CD4-positive, alpha-beta T cell treated with Interleukin-17A for 1 hour (primary cell): ENCODE measurements around the gene CDHR1.
"Not testable (repeated sequence)": the region's sequence is repeated elsewhere in the genome, so short reads cannot be mapped to it uniquely, and the experiment has no call there.

ENCODE experiments used
- DNase-seq: peaks from one replicate; pipeline ENCODE4 v3.0.0-alpha.2; 2020

CDHR1 gene

DNA sequence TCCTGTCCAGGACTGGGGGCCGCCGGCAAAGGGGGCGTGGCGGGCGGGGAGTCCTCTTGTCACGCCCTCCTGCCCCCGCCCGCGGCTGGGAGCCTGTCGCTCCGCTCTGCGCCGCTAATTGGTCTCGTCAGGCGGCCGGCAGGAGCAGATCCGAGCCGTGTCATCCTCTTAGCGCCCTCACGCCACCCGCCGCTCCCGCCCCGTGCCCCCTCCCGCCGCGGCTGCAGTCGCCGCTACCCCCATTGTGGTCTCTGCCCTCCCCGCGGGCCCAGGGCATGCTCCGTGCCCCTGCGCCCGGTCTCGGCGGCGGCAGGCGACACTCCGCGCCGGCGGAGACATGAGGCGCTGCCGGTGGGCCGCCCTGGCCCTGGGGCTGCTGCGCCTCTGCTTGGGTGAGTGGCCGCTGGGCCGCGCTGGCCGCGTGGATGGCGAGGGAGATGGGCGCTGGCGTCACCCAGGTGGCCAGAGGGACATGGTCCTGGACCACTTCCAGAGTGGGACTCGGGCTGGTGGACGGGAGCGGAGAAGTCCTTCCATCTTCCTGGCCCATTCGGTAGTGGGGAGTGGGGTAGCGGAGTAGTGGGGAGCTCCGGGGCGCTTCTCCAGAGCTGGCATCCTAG, at the start of gene CDHR1:
CDHR1 (plus strand) TSS at position 114 of the 620 bp plus-strand sequence; CDS start at position 338, 224 bp downstream.
- DNase-seq: peak; percentile 64

DNA sequence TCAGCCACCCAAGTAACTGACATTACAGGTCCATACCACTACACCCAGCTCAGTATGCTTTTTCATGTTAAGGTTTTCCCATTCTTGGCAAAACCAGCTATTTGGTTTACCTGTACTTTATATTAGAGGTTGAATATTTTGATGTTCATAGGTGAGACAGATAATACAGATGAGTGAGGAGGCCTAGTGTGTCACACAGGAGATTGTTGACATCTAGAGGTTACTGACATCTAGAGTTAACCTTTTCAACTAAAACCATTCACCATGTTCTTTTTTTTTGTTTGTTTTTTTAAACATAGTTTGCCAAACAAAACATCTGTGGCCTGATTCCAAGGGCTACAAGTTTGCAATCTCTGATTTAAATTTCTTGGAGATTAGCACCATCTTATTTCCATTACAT, 47.0 kb upstream of the CDHR1 start:
- no peak for DNase-seq

DNA sequence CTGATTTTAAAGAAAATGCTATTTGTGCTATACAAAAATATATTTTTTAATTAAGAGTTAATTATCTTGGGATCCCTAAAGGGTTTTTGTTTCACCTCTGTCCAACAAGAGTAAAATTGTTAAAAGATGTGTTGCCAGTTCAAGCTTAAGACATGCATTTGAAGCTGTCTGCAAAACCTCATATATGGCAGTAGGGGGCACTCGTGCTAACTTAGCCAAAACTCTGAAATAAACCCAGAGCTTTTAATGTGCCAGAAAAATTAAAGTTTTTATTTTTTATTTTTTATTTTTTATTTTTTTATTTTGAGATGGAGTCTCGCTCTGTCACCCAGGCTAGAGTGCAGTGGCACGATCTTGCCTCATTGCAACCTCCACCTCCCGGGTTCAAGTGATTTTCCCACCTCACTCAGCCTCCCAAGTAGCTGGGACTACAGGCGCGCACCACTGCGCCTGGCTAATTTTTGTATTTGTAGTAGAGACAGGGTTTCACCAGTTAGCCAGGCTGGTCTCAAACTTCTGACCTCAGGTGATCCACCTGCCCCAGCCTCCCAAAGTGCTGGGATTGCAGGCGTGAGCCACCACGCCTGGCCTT, 46.2 kb upstream of the CDHR1 start:
- peak; percentile 51 for DNase-seq

DNA sequence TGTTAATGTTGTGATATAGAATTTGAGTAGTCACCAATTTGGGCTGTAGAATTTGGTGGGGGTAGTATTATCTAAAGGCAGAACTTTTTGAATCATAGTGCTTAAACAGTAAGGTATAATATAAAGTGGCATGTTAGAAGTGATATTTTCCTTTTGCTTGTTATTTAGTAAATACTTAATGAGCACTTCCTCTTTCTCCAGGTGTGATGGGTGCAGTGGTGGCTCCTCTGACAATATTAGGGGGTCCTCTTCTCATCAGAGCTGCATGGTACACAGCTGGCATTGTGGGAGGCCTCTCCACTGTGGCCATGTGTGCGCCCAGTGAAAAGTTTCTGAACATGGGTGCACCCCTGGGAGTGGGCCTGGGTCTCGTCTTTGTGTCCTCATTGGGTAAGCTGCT, 44.5 kb upstream of the CDHR1 start:
- DNase-seq: no peak

- no peak for DNase-seq
These were observed 41.6 kb upstream of the CDHR1 start for GRCh38 chr10:84152769-84153168.

GRCh38 chr10:84155521-84155920, 38.8 kb upstream of the CDHR1 start:
- DNase-seq: no peak

- DNase-seq: no peak
These were observed 38.3 kb upstream of the CDHR1 start for GRCh38 chr10:84156009-84156408.

GRCh38 chr10:84156768-84157167, 37.6 kb upstream of the CDHR1 start:
- peak; percentile 45 for DNase-seq

DNA sequence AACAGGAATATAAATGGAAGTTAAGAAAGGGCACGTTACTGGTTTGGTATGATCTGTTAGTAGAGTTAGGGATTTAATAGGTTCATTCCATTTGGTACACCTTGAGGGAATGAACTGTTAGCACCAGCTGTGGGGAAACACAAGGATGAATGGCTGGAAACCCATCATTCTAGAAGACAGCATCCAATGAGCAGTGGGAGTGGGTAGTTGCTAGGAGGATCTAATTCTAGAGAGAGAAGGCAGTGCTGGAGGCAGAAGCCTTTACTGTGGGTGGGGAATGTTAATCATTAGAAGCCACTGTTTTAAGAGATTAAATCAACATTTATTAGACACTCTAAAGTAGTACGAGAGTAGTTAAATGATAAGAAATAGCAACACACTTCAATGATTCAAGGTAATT, 36.3 kb upstream of the CDHR1 start:
- DNase-seq: no peak

GRCh38 chr10:84158550-84158949, 35.8 kb upstream of the CDHR1 start:
- no peak for DNase-seq

DNA sequence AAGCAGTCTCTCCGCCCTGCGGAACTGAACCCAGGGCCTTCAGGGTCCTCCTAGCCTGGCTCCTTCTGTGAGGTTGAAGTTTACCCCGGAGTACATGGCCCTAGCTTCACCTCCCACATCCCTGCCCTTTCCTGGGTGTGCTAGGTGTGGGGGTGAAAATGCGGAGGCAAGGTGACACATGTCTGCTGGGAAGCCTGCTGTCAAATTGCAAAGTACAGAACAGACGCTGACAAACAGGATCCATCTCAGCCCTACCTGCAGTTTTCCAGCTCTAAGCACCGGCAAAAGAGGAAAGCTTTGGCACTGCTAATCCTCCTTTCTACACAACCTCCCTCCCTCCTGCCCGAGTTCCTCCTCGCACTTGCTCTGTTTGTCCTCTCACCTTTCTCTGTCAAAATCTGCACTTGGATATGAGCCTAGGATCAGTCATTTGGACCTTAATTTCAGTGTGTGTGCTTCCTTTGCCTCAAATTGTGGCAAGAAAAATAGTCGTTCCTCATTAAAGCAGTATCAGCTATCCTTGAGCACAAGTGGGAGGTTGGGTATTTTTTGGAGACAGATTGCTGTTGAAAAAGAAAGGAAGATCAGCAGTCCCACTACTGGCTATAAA, 35.2 kb upstream of the CDHR1 start:
- no peak for DNase-seq

- no peak for DNase-seq
These were observed 33.5 kb upstream of the CDHR1 start for GRCh38 chr10:84160663-84161362.

DNA sequence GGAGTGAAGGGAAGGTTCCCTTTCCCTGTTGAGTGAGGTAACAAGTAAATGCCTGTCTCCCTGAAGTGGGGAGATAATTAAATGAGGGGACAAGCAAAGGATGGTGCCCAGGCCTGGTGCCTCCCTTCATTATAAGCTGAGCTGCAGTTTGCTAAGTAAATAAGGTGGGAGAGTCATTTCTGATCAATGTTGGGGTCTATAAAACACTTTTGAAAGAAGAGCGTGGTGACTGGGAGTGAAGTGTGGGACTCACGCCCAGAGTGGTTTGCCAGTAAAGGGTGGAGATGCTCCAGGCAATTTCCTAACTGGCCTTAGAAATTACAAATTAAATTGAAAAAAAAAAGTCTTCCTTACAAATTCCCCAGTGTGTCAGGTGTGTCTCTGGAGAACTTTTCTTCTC, 30.3 kb upstream of the CDHR1 start:
- DNase-seq: no peak

DNA sequence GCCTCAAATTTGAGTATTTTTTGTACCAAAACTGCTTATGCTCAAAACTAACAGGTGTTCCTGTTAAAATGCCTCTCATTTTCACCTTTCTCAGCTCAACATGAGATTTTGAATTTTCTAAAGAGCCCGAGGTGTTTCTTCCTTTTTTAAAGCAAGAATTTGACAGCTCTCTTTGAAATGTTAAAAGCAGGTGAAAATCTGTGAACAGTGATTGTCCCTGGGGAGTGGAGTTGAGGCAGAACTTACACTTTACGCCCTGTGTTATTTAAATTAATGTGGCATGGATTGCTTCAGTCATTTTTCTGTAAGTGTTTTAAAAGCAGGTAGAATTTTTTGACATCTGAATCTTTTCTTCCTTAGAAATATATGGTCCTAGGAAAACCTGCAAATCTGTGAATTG, 29.9 kb upstream of the CDHR1 start:
- DNase-seq: no peak

DNA sequence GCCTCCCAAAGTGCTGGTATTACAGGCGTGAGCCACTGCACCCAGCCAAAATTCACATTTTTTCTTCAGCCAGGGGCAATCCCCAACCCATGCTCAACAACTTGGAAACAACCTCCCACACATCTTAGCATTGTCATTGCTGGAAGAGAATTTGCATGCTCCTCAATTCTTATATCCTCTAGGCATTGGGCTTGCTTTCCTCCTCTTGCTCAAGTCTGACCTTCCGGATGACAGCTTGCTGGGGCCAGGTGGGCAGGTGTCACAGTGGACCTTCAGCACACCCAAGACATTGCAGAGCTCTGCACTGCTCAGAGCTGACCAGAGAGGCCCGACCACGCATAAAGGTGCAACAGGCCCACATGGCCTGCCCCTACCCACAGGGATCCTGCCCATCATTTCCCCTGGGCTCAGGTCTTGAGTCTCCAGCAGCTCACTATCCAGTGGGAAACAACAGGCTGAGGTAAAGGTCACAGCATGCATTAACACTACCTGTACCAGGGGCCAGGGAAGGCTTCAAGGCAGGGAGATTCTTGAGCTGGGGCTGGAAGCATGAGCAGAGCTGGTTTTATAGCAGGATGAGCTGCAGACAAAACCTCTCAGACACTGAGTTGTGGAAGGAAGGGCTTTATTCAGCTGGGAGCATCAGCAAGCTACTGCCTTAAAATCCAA, 27.6 kb upstream of the CDHR1 start:
- no peak for DNase-seq

DNA sequence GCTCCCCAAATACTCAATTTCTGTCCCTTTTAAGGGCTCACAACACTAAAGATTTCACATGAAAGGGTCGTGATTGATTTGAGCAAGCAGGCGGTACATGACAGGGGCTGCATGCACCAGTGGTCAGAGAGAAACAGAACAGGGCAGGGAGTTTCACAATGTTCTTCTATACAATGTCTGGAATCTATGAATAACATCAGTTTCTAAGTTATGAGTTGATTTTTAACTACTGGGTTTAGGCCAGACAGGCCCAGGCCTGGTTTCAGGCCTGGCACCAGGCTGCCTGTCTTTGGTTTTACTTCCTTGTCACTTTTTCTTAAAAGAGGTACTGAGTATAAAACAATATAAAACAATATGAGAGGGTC, 27.1 kb upstream of the CDHR1 start:
- not testable (repeated sequence) for DNase-seq

DNA sequence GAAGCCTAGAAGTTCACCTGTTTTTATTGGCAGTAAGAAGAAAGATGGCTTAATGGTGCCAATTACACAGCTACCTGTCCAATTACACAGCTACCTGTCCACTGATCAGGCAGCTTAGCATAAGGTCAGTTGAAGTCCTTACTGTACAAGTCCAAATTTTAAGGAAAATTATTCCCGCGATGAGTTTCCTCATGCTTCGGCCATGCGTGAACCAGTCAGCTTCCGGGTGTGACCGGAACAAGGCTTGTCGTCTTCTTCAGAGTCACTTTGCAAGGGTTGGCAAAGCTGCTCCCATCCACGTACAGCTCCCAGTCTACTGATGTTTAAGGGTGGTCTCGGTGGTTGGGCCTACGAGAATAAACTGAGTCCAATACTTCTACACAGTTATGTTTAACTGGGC, 26.0 kb upstream of the CDHR1 start:
- DNase-seq: not testable (repeated sequence)

DNA sequence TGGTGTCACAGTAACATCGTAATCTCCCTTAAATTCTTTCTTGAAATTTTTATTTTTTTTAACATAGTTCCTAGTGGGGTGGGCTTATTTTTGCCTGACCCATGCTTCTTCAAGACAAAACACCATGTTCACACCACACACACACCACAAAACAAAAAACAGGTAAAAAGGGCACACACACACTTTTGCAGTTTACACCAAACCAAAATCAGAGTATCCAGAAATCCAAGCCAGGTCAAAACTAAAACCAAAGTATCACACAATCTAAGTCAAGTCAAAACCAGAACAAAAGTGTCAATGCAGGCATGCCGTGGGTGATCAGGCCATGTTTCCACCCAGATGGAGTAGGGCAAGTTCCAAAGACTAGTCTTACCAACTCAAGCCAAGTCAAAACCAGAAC, 23.1 kb upstream of the CDHR1 start:
- not testable (repeated sequence) for DNase-seq

GRCh38 chr10:84171700-84172466, 22.5 kb upstream of the CDHR1 start:
- not testable (repeated sequence) for DNase-seq

DNA sequence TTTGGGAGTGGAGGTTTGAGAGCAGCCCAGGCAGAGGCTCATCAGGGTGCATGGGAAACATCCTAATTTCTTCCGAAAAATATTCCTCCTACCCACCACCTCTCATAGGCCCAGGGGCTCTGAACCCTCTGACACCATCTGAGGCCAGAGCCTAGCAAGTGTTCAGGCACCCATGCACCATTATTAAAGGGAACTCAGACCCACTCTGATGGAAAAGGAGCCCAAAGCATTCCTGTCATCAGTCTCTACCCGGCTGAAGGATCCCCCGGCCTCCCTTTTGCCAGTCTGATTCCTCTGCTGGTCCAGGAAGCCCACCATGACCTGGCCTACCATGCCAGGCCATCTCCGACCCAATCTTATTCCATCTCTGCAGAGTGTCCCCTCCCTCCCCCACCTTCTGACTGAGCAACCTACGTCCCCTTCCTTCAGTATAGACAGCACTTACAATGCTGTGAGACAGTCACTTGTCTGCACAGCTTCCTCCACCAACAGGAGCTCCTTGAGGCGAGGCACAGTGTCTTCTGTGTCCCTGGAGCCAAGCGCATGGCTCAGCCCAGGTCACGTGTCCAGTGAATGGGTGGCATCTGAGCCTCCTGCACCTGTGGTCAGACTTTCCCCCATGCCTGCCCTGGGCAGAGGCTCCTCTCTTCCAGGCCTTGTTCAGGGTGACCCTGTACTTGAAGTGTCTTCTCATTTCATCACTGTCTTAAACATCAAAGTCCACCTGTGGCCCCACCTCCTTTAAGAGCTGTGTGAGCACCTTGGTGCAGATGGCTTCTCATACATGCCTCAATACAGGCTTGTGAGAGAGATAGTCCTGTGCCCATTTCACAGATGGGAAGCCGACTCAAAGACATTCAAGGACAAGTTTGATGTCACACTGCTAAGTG, 21.6 kb upstream of the CDHR1 start:
- DNase-seq: no peak

- DNase-seq: no peak
These were observed 20.8 kb upstream of the CDHR1 start, which contains the start of gene GPR15LG for GRCh38 chr10:84173501-84173929. Gene GPR15LG, plus strand, starts transcription at chr10:84173801. Its CDS starts 51 bp downstream, at chr10:84173852.
